H54 (cell line): ENCODE measurements around the gene MRO.
"Not testable (repeated sequence)": the region's sequence is repeated elsewhere in the genome, so short reads cannot be mapped to it uniquely, and the experiment has no call there.

Experiments
- DNase-seq: peaks from one replicate; pipeline ENCODE4 v3.0.0; 2011; ENCODE audit warnings: low spot score, mixed read lengths; ENCODE audit not compliant: insufficient read length
- FAIRE-seq: peaks from 3 replicates; lab custom pipeline; 2011; peaks lifted over from hg19 to GRCh38; lab: Jason Lieb, UNC
- POLR2A ChIP-seq: IDR thresholded peaks from 2 replicates; pipeline ENCODE4 v1.6.1; 2011; ENCODE audit warnings: low read depth, mild to moderate bottlenecking, low read length

MRO gene

DNA sequence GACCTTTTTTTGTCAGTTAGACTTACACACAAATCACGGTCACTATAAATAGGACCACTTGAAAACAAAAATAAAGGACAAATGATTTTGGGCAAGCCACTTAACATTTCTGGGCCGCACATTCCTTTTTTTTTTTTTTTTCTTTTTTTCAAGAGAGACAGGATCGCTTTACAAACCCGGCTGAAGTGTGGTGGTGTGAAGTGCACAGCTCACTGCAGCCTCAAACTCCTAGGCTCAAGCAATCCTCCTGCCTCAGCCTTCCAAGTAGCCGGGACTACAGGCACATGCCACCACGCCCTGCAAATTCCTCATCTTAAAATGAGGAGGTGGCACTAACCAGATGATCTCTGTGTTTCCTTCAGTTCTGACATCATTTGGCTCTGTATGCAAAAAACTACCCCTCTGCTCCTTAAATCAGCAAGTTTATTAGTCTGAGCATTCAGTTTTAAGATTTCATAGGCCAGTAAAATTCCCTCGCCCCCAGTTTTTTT lies 28.3 kb upstream of the MRO start:
- no peak for FAIRE-seq

DNA sequence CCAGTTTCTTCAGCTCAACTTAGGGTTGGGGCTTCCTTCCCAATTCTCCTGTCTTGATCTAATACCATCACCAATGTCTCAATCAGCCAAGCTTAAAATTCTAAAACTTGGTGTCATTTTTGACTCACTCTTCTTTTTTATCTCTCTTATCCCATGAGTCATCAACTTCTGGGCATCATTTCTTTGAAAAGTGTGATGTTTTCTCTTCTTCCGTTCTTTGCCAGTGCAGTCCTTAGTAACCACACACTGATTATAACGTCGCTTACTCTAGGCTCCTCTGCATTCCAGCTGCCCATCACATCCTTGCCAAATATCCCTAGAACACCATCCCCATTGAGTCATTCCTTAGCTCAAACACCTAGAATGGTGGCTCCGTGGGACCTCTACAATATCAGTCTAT lies 27.4 kb upstream of the MRO start:
- DNase-seq (no peak), FAIRE-seq (no peak)
- no peak for TF ChIP-seq POLR2A

More for the DNA sequence above, 28.3 kb upstream of the MRO start:
- no peak for TF ChIP-seq POLR2A
- DNase-seq: no peak

DNA sequence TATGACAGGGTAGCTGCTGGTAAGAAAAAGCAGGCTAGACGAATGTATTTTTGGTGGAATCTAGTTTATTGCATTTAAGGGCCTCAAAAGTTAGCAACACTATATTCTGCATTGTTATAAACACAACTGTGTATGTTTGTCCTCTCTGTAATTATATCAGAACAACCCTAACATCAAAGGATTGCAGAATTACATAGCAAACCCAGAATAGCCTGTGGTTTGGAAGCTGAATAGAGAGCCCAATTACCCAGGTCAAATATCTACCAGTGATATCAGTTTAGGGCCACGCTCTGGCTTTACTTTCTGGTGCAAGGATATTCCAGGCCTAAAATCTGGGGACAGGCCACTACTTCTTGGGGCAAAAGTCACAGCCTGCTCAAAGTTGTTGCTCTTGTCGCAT lies 25.1 kb upstream of the MRO start:
- DNase-seq: no peak
- FAIRE-seq: no peak
- no peak for TF ChIP-seq POLR2A

- no peak for TF ChIP-seq POLR2A
- DNase-seq: no peak
- FAIRE-seq: no peak
Observed at GRCh38 chr18:50844554-50844953, 24.7 kb upstream of the MRO start.

- DNase-seq: no peak
- no peak for TF ChIP-seq POLR2A
- FAIRE-seq: no peak
Observed at GRCh38 chr18:50842846-50843245, 23.0 kb upstream of the MRO start.

DNA sequence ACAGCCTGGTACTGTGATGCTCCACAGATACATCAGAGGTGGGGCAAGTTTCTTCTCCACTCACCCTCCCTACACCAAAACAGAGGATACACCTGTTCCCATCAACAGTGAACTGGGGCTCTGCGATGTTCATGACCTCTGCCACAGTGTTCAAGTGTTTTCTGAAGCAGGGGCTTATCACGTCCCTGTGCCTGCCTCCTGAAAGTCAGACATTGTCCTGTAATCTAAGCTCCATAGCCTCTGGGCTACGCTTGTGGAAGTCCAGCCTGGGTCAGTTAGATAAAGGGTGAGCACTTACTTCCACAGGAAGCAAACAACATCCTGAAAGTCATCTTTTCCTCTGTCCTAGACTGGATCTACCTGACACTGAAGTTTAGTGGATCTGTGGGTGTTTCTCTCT lies 20.2 kb upstream of the MRO start:
- no peak for TF ChIP-seq POLR2A
- FAIRE-seq (no peak), DNase-seq (no peak)

DNA sequence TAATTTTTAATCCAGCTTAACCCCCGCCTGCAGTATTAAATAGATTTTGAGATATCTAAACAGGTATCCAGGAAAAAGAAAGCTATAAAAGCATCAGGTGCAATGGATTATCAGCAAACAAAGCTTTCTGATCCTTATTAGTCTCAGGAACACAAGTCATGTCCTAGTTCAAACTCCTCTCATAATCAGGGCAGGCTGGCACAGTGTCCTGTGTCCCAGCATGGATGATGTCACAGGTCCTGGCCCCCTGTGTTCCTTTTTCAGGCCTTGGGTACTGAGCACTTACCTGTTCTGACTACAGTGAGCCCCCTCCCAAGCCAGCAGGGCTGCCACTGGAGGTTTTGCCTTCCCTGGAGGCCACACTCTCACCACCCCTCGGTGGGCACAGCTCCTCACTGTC lies 19.5 kb upstream of the MRO start:
- DNase-seq: no peak

DNA sequence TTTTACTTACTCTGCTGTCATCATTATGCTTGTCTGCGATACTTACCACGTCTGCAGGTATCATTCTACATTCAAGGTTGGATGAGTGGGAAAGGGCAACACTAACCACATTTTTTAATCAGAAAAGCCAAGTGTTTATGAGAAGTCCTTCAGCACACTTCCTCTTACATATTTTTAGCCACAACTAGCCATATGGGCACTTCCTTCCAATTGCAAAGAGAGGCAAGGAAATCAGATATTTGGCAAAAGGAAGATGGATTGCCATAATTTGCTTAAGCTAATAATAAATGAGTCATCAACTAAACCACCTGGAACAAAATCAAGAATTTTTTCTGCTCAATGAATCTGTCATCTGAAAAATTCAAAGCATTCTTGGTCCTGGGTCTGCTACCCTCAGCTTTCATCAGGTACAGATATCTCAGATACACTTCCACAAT lies 16.7 kb upstream of the MRO start:
- FAIRE-seq: peak; percentile 36
- no peak for TF ChIP-seq POLR2A
- DNase-seq: no peak

More for the DNA sequence above, 19.5 kb upstream of the MRO start:
- TF ChIP-seq POLR2A: no peak
- FAIRE-seq: no peak

GRCh38 chr18:50833496-50833895 lies 13.7 kb upstream of the MRO start:
- FAIRE-seq: not testable (repeated sequence)

DNA sequence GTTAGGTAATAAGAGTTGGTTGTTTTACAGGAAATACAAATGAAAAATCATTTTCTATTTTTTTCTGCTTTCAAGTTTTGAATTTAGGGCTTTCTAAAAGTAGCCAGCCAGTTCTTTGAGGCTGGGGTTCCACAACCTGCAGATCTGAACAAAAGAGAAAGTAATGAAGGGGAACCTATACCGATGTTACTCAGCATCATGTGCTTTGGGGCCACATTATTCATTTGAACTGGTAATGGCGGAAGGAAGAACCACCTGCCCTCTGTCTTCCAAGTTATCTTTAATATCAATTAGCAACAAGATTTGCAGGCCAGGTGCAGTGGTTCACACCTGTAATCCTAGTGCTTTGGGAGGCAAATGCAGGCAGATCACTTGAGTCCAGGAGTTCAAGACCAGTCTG lies 12.9 kb upstream of the MRO start:
- FAIRE-seq (no peak), DNase-seq (no peak)
- TF ChIP-seq POLR2A: no peak

More at GRCh38 chr18:50833496-50833895, 13.7 kb upstream of the MRO start:
- not testable (repeated sequence) for DNase-seq

DNA sequence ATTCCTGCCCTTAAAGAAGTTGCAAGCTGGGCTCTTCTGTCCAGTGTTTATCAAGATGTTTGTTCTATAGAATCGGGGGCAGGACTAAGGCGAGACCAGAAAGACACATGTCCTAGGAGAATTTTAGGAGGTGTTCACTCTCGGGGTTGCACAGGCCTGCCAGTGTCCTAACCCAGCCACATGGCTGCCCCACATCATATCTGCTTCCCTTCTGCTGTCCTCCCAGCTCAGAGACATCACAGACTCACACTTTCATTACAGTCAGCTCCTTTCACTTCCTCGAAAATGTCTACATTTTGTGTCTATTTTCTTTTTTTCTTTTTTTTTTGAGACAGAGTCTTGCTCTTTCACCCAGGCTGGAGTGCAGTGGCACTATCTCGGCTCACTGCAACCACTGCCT lies 10.7 kb upstream of the MRO start:
- no peak for FAIRE-seq

DNA sequence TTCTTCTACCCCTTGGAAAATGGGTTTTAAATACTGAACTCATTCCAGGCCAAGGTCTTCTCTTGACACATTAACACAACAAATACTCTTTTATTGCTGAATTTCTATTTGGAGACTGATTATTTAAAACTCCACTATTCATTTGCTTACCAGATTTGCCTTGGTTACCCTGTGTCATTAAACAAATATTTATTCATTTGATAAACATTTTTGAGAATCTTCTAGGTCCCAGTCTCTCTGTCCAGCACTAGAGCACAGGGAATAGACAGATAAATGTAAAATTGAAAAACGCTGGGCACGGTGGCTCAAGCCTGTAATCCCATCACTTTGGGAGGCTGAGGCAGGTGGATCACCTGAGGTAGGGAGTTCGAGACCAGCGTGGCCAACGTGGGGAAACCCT lies 9.8 kb upstream of the MRO start:
- DNase-seq (no peak), FAIRE-seq (no peak)
- no peak for TF ChIP-seq POLR2A

More for the DNA sequence above, 10.7 kb upstream of the MRO start:
- no peak for TF ChIP-seq POLR2A
- DNase-seq: no peak

- TF ChIP-seq POLR2A: no peak
- no peak for DNase-seq
- no peak for FAIRE-seq
Observed at GRCh38 chr18:50826027-50826426, 6.2 kb upstream of the MRO start.

- no peak for TF ChIP-seq POLR2A
- no peak for FAIRE-seq
- DNase-seq: no peak
Observed at GRCh38 chr18:50825621-50826020, 5.8 kb upstream of the MRO start.

DNA sequence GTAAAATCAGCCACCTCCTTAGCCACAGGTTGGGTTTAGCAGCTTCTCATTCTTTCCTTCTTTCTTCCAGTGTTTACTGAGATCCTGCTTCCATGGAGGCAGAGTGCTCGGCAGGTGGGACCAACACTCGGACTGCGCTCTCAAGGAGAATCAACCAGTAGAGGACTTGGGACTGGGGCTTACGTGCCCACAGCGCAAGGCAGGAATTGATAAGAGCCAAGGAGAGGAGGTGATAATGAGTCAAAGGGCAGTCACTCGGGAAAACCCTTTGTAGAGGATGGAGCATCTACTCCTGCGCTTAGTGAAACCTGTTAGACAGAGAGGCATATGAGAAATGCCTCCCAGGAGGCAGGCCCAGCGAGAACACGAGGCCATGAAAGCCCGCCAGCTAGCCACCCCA lies 2.9 kb upstream of the MRO start:
- no peak for DNase-seq
- FAIRE-seq: no peak

More for the DNA sequence above, 2.9 kb upstream of the MRO start:
- TF ChIP-seq POLR2A: no peak
